HG02623 (cell line): Measurements from ENCODE around the gene PIP4K2A.

Experiments used
- ATAC-seq: cut with Tn5 transposase; IDR thresholded peaks from one replicate; pipeline ENCODE4 v1.9.1; 2021; ENCODE audit warnings: moderate library complexity; ENCODE audit not compliant: unreplicated experiment

PIP4K2A gene

GRCh38 chr10:22604344-22605126 is 109.8 kb downstream of the PIP4K2A start:
- no peak for ATAC-seq

- ATAC-seq = no peak
Observed at GRCh38 chr10:22603581-22603980, 110.8 kb downstream of the PIP4K2A start.

- no peak for ATAC-seq
Observed at GRCh38 chr10:22601618-22602017, 112.8 kb downstream of the PIP4K2A start.

GRCh38 chr10:22599636-22600228 is 114.6 kb downstream of the PIP4K2A start:
- no peak for ATAC-seq

GRCh38 chr10:22599048-22599561 is 115.3 kb downstream of the PIP4K2A start:
- no peak for ATAC-seq

GRCh38 chr10:22598478-22598877 is 115.9 kb downstream of the PIP4K2A start:
- ATAC-seq = no peak

GRCh38 chr10:22597138-22597537 is 117.2 kb downstream of the PIP4K2A start:
- peak; percentile 55 for ATAC-seq

GRCh38 chr10:22593636-22594198 is 120.7 kb downstream of the PIP4K2A start:
- ATAC-seq = no peak

GRCh38 chr10:22593026-22593425 is 121.4 kb downstream of the PIP4K2A start:
- no peak for ATAC-seq

- no peak for ATAC-seq
Observed at GRCh38 chr10:22589851-22590514, 124.4 kb downstream of the PIP4K2A start.

- no peak for ATAC-seq
Observed at GRCh38 chr10:22588462-22588861, 125.9 kb downstream of the PIP4K2A start.

- no peak for ATAC-seq
Observed at GRCh38 chr10:22583683-22584082, 130.7 kb downstream of the PIP4K2A start.

GRCh38 chr10:22581461-22581860 is 132.9 kb downstream of the PIP4K2A start:
- ATAC-seq = no peak

GRCh38 chr10:22580711-22581110 is 133.7 kb downstream of the PIP4K2A start:
- ATAC-seq = no peak

- ATAC-seq = no peak
Observed at GRCh38 chr10:22579826-22580225, 134.6 kb downstream of the PIP4K2A start.

GRCh38 chr10:22573820-22574569 is 140.4 kb downstream of the PIP4K2A start:
- ATAC-seq = no peak

GRCh38 chr10:22570733-22571430 is 143.5 kb downstream of the PIP4K2A start:
- no peak for ATAC-seq

- no peak for ATAC-seq
Observed at GRCh38 chr10:22570234-22570633, 144.1 kb downstream of the PIP4K2A start.

- ATAC-seq = no peak
Observed at GRCh38 chr10:22568928-22569327, 145.4 kb downstream of the PIP4K2A start.

- ATAC-seq = no peak
Observed at GRCh38 chr10:22564060-22564459, 150.3 kb downstream of the PIP4K2A start.
